Ectodermal cell (in vitro differentiated cells): ENCODE measurements around the gene C2orf81.
"Not testable (repeated sequence)": the region's sequence is repeated elsewhere in the genome, so short reads cannot be mapped to it uniquely, and the experiment has no call there.

ENCODE experiments used
- H3K27ac ChIP-seq: 2 replicates; pipeline ENCODE4 v1.7.0; 2013; ENCODE audit warnings: mild to moderate bottlenecking, low read depth, low read length; ENCODE audit not compliant: insufficient read depth, poor library complexity, severe bottlenecking
- H3K27me3 ChIP-seq: 2 replicates; pipeline ENCODE4 v1.7.0; 2013; ENCODE audit warnings: mild to moderate bottlenecking, low read length; ENCODE audit not compliant: insufficient read depth, control insufficient read depth, poor library complexity, severe bottlenecking
- H3K36me3 ChIP-seq: one replicate; pipeline ENCODE4 v1.7.0; 2013; ENCODE audit warnings: low read length; ENCODE audit not compliant: control insufficient read depth, insufficient read depth
- H3K4me1 ChIP-seq: one replicate; pipeline ENCODE4 v1.7.0; 2013; ENCODE audit warnings: low read length; ENCODE audit not compliant: control insufficient read depth, insufficient read depth
- H3K4me3 ChIP-seq: 2 replicates; pipeline ENCODE4 v1.7.0; 2013; ENCODE audit warnings: low read depth, low read length, control low read depth; ENCODE audit not compliant: insufficient read depth
- H3K9me3 ChIP-seq: 2 replicates; pipeline ENCODE4 v1.7.0; 2013; ENCODE audit warnings: mild to moderate bottlenecking, low read length, moderate library complexity; ENCODE audit not compliant: control insufficient read depth
- WGBS, 2 experiments: methylation state at CpG; one replicate each; pipeline ENCODE4 v1.1.7; 2013; ENCODE audit warnings: missing lambda C conversion rate in 2 of 2; 5-methylcytosine and 5-hydroxymethylcytosine counted together

Gene C2orf81

DNA sequence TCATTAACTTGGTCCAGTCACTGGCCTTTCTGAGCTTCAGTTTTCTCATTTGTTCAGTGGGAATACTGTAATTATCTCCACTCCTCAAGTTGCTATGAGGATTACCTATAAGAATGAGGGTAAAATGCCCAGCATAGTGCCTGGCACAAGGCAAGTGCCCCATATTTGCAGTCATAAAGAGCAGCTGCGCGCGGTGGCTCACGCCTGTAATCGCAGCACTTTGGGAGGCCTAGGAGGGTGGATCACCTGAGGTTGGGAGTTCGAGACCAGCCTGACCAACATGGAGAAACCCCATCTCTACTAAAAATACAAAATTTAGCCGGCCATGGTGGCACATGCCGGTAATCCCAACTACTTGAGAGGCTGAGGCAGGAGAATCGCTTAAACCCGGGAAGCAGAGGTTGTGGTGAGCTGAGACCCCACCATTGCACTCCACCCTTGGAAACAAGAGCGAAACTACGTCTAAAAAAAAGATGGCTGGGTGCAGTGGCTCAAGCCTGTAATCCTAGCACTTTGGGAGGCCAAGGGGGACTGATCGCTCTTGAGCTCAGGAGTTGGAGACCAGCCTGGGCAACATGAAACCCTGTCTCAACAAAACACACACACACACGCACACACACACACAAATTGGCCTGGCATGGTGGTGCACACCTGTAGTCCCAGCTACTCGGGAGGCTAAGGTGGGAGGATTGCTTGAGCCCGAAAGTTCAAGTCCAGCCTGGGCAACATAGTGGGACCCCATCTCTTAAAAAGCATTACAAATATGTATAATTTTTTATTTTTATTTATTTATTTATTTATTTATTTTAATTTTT is 21.3 kb upstream of the C2orf81 start:
- Histone ChIP-seq H3K4me3 (peak overlapping the region; percentile 64), H3K27me3 (peaks cover 34% of the 10 kb centered on the region), H3K4me1 (peaks cover 27% of the 10 kb centered on the region)
- H3K9me3 ChIP-seq, H3K36me3 ChIP-seq, H3K27ac ChIP-seq: not testable (repeated sequence)
- 80 to 84% methylated on average over 16 of the region's 16 CpGs for WGBS, 2 experiments

DNA sequence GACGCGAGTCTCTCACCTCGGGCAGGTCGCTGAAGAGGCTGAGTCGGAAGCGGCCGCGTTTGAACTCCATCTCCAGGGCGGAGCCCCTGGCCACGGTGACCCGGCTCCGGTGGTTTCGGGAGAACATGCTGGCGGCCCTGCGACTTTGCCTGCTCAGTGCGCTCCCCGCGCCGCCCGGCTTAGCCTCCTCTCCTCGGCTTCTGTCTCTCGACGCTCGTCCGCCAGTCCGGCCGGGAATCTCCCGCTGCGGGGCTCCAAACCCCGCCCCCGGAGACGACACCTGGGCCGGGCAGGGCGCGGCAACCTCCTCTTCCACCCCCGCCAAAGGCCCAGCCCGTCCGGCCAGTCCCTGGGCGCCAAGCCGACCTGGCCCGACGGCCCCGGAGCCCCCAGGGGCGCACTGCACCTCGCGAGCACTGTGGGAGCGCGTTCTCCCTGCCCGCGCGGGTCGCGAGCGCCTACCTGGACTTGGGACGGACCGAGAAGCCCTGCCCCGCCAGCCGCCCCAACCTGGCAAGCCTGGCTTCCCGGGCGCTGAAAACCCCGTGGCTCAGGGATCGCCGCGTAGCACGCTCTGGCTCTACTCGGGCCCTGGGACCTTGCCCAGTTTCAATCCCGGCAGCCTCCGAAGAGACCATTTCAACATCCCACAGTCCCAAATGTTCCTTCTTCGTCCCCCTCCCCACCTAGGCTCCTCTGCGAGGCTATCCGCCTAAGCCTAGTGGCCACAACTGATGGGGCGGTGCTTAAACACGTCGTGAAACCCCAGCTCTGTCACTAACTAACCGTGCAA is 20.5 kb upstream of the C2orf81 start, which contains the start of gene RTKN:
RTKN (minus strand) TSS at position 248 of the 793 bp plus-strand sequence; CDS start at position 127, 121 bp downstream.
- Histone ChIP-seq H3K27ac (peak within 1 kb of the TSS; percentile 97), H3K4me3 (peak within 1 kb of the TSS; percentile 64), H3K36me3 (no peaks in the 10 kb centered on the region), H3K9me3 (no peaks in the 10 kb centered on the region), H3K4me1 (peaks cover 27% of the 10 kb centered on the region), H3K27me3 (peaks cover 34% of the 10 kb centered on the region)
- 0 to 1% methylated on average over 75 of the region's 75 CpGs for whole genome bisulfite sequencing, 2 experiments

DNA sequence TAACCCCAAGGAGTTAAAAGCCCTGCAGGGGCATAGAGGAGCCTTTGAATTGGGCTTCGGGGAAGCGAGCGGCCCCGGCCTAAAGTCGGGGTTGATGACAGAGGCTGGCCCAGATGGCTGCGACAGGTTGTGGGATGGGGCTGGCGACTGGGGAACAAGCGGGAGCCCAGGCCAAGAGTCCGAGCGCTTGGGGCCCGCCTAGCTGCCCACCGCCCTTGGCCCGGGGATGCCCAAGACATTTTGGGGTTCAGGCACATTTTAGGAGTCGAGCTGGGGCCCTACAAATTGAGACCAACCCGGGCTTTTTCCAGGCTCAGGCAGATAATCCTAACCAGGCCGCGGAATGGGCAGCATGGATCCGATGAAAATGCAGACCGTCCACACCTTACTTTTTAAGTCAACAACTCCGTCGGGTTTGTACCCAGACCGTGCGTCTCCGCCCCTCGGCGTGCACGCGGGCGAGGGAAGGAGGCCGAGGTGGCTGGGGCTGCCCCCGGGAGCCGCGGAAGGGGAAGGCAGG is 19.8 kb upstream of the C2orf81 start:
- Histone ChIP-seq H3K4me3 (peak overlapping the region; percentile 64), H3K36me3 (no peaks in the 10 kb centered on the region), H3K4me1 (peaks cover 27% of the 10 kb centered on the region), H3K27me3 (peaks cover 34% of the 10 kb centered on the region), H3K9me3 (no peaks in the 10 kb centered on the region), H3K27ac (peak overlapping the region; percentile 97)
- WGBS, 2 experiments: 0 to 1% methylated on average over 33 of the region's 33 CpGs

- peak overlapping the region; percentile 64 for H3K4me3 ChIP-seq
- peaks cover 27% of the 10 kb centered on the region for H3K4me1 ChIP-seq
- 0 to 1% methylated on average over 45 of the region's 45 CpGs for WGBS, 2 experiments
- H3K27ac ChIP-seq: peak overlapping the region; percentile 97
- H3K9me3 ChIP-seq: no peaks in the 10 kb centered on the region
- H3K36me3 ChIP-seq: no peaks in the 10 kb centered on the region
- peaks cover 34% of the 10 kb centered on the region for H3K27me3 ChIP-seq
These were observed 19.2 kb upstream of the C2orf81 start for GRCh38 chr2:74440378-74441169.

- peaks cover 27% of the 10 kb centered on the region for H3K4me1 ChIP-seq
- no peaks in the 10 kb centered on the region for H3K9me3 ChIP-seq
- H3K27ac ChIP-seq: peak overlapping the region; percentile 97
- H3K27me3 ChIP-seq: peaks cover 32% of the 10 kb centered on the region
- peak overlapping the region; percentile 64 for H3K4me3 ChIP-seq
- 15 to 20% methylated on average over 14 of the region's 14 CpGs for WGBS, 2 experiments
- H3K36me3 ChIP-seq: no peaks in the 10 kb centered on the region
These were observed 18.5 kb upstream of the C2orf81 start for GRCh38 chr2:74439803-74440377.

DNA sequence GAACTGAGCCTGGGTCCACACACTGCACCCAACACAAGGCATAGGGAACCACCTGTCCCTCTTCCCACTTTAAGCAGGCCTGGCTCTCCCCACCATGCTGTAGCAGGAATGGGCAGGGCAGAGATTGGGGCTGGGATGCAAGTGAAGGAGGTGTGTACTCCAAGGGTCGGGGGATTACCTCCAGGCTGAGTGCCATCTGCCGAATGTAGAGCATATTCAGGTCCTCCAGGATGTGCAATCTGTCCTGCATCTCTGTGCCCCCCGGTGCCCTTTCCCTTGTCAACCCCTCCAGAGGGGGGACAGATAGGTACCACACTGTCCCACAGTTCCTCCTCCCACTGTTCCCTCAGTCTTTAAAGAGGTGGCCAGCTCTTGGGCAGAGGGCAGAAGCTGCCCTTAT is 18.0 kb upstream of the C2orf81 start:
- peak overlapping the region; percentile 64 for H3K4me3 ChIP-seq
- H3K4me1 ChIP-seq: peaks cover 27% of the 10 kb centered on the region
- H3K9me3 ChIP-seq: no peaks in the 10 kb centered on the region
- WGBS, 2 experiments: 64 to 67% methylated on average over 3 of the region's 3 CpGs
- H3K27ac ChIP-seq: peak overlapping the region; percentile 97
- no peaks in the 10 kb centered on the region for H3K36me3 ChIP-seq
- H3K27me3 ChIP-seq: peaks cover 27% of the 10 kb centered on the region

- Histone ChIP-seq H3K4me3 (no peak overlapping the region), H3K36me3 (no peaks in the 10 kb centered on the region), H3K4me1 (peaks cover 27% of the 10 kb centered on the region), H3K27me3 (peaks cover 23% of the 10 kb centered on the region), H3K9me3 (no peaks in the 10 kb centered on the region), H3K27ac (no peak overlapping the region)
- WGBS, 2 experiments: 90 to 91% methylated on average over 1 of the region's 1 CpG
These were observed 16.8 kb upstream of the C2orf81 start for GRCh38 chr2:74438248-74438647.

DNA sequence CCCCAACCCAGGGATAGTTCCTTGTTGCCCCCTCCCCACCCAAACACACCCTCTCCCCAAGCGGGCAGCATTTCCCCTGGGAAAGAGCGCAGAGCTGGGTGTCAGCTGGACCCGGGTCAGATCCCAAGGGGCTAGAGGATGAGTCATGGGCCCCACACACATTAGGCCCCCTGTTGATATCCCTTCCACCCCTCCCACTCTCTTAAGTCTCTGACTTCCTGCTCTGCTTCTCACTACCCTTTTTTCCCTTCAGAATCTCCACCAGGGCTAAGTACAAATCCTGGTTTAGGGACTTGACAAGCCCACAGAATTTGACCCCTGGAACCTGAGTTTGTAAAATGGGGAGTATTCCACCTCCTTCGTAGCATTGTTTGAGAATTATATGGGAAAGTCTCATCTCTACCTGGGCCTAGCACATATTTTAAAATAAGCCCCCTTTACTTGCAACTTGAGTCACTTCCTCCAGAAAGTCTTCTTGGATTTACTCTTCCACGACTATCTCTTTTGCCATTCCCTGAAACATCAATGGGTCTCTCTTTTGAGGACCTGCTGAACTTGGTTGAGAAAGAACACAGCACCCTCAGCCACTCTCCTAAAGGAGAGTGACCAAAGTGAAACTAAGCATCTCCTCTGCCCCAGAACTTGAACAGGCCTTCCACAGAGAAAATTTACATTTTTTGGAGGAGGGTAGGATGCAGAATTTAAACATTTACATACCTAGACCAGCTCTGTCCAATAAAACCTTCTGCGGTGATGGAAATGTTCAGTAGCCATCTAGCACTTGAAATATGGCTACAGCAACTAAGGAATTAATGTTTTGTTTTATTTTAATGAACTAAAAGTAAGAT is 15.7 kb upstream of the C2orf81 start:
- H3K27me3 ChIP-seq: peaks cover 13% of the 10 kb centered on the region
- H3K36me3 ChIP-seq: peaks cover 7% of the 10 kb centered on the region
- H3K4me3 ChIP-seq: no peak overlapping the region
- H3K4me1 ChIP-seq: peaks cover 22% of the 10 kb centered on the region
- WGBS, 2 experiments: 76 to 80% methylated on average over 5 to 6 of the region's 6 CpGs
- H3K27ac ChIP-seq: no peak overlapping the region
- H3K9me3 ChIP-seq: no peaks in the 10 kb centered on the region
